Measurements from ENCODE around the gene TMEM116. TPM values are rescaled to one million over a fixed set of nuclear protein-coding genes. Genes with fewer than 3 reads are reported as not detected.

Gene TMEM116
- total RNA-seq, 1 donor: 10.5 TPM

DNA sequence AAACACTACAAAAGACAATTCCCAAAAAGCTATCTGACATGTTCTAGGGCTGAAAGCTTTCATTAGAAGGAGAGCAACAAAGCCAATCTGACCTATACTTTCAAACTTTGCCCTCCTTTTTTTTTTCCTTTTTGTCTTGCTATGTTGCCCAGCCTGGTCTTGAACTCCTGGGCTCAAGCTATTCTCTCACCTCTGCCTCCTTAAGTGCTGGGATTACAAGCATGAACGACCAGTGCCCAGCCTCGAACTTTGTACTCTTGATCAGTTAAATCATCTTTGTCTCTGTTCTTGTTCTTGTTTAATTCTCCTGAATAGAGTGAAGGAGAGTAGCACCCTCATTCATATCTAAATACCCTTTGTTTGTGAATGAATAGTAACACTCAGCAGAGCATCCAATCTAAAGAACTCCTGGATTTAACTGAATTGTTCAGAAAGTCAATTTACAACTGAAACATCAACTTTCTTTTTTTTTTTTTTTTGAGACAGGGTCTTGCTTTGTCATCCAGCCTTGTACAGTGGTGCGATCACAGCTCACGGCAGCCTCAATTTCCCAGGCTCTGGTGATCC is 22.3 kb upstream of the TMEM116 start:
- Histone ChIP-seq H3K27me3 (ENCODE audit: insufficient read depth, low read length) (no peaks in the 10 kb centered on the region), H3K27ac (ENCODE audit: low read depth, low read length) (no peak overlapping the region), H3K4me1 (ENCODE audit: insufficient read depth, low read length) (no peaks in the 10 kb centered on the region), H3K4me3 (ENCODE audit: insufficient read depth, low read length) (no peak overlapping the region), H4K20me1 (ENCODE audit: insufficient read depth, low read length) (no peaks in the 10 kb centered on the region), H3K36me3 (ENCODE audit: insufficient read depth, low read length) (peaks cover 78% of the 10 kb centered on the region), H3K4me2 (ENCODE audit: insufficient read depth, low read length) (no peak overlapping the region), H2AFZ (ENCODE audit: low read length) (no peak overlapping the region), H3K9me3 (ENCODE audit: low read depth, low read length) (no peaks in the 10 kb centered on the region), H3K79me2 (ENCODE audit: insufficient read depth, low read length) (peaks cover 4% of the 10 kb centered on the region)
- TF ChIP-seq CTCF (IDR thresholded peaks at IDR 0.05; ENCODE audit: extremely low read depth, low read depth, low read length): no peak
- no peak for DNase-seq (ENCODE audit: insufficient read length, low spot score, missing footprints)

DNA sequence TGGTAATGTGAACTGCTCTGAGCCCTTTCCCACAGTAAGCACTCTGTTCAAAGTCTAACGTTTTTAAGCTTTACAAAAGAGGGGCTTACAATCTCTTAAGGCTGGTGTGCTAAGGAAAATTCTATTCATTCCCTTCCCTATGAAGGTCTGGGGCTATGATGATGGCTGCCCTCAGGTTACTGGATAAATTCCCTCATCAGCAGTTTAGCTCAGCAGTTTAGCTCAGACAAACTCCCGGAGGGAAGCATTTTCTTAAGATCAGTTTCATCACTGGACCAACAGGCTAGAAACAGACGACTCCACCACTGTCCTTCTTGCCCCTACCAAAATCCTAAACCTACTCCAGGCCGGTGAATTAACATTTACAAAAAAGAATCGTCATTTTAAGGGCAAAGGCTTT is 19.3 kb upstream of the TMEM116 start:
- H3K79me2 ChIP-seq (ENCODE audit: insufficient read depth, low read length): peaks cover 4% of the 10 kb centered on the region
- no peak overlapping the region for H3K4me3 ChIP-seq (ENCODE audit: insufficient read depth, low read length)
- TF ChIP-seq CTCF (IDR thresholded peaks at IDR 0.05; ENCODE audit: extremely low read depth, low read depth, low read length): no peak
- no peak for DNase-seq (ENCODE audit: insufficient read length, low spot score, missing footprints)
- H4K20me1 ChIP-seq (ENCODE audit: insufficient read depth, low read length): no peaks in the 10 kb centered on the region
- no peaks in the 10 kb centered on the region for H3K4me1 ChIP-seq (ENCODE audit: insufficient read depth, low read length)
- peaks cover 67% of the 10 kb centered on the region for H3K36me3 ChIP-seq (ENCODE audit: insufficient read depth, low read length)
- no peak overlapping the region for H2AFZ ChIP-seq (ENCODE audit: low read length)
- no peaks in the 10 kb centered on the region for H3K9me3 ChIP-seq (ENCODE audit: low read depth, low read length)
- no peaks in the 10 kb centered on the region for H3K27me3 ChIP-seq (ENCODE audit: insufficient read depth, low read length)
- H3K4me2 ChIP-seq (ENCODE audit: insufficient read depth, low read length): no peak overlapping the region
- H3K27ac ChIP-seq (ENCODE audit: low read depth, low read length): no peak overlapping the region

DNA sequence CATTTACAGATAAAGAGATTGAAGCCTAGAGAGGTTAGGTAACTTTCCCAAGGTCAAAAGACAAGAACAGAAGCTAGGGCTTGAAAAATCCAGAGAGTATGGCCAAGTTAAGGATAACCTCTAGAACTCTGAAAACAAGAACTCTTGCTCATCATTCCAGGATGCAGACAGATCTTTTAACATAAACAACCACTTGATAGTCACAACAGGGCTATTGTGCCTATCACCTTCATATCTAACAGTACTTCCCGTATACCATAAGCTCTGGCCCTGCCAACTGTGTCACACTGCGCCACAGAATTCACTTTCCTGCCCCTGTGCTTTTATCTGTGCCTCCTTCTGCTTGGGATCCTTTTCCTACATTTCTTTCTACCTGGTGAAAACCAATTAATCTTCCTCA is 18.5 kb upstream of the TMEM116 start:
- Histone ChIP-seq H4K20me1 (ENCODE audit: insufficient read depth, low read length) (no peaks in the 10 kb centered on the region), H3K36me3 (ENCODE audit: insufficient read depth, low read length) (peaks cover 63% of the 10 kb centered on the region), H3K4me3 (ENCODE audit: insufficient read depth, low read length) (no peak overlapping the region)

DNA sequence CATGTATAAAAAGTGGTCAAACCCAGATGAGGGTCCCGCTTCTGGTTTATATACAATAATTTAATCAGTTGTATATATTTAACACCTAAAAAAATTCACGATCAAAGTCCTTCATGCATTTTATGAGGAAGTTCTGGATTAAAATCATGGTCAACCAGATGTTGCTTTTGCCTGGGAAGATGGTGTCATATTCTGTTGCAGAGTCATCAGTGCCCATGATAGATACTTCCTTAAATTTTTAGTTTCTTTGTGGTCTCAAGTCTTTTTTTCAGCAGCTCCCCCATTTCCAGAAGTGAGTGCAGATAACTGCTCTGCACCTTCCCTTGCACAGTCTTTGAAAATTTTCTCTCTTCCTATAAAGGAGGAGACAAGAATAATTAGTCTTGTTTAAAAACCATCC is 16.3 kb upstream of the TMEM116 start:
- H3K27me3 ChIP-seq (ENCODE audit: insufficient read depth, low read length): no peaks in the 10 kb centered on the region
- H2AFZ ChIP-seq (ENCODE audit: low read length): no peak overlapping the region
- no peak overlapping the region for H3K27ac ChIP-seq (ENCODE audit: low read depth, low read length)
- H3K4me2 ChIP-seq (ENCODE audit: insufficient read depth, low read length): no peak overlapping the region
- H3K9me3 ChIP-seq (ENCODE audit: low read depth, low read length): no peaks in the 10 kb centered on the region
- H3K4me3 ChIP-seq (ENCODE audit: insufficient read depth, low read length): no peak overlapping the region
- TF ChIP-seq CTCF (IDR thresholded peaks at IDR 0.05; ENCODE audit: extremely low read depth, low read depth, low read length): no peak
- no peaks in the 10 kb centered on the region for H3K4me1 ChIP-seq (ENCODE audit: insufficient read depth, low read length)
- peaks cover 46% of the 10 kb centered on the region for H3K36me3 ChIP-seq (ENCODE audit: insufficient read depth, low read length)
- H4K20me1 ChIP-seq (ENCODE audit: insufficient read depth, low read length): no peaks in the 10 kb centered on the region
- peaks cover 7% of the 10 kb centered on the region for H3K79me2 ChIP-seq (ENCODE audit: insufficient read depth, low read length)
- no peak for DNase-seq (ENCODE audit: insufficient read length, low spot score, missing footprints)

More for the DNA sequence above, 18.5 kb upstream of the TMEM116 start:
- H3K9me3 ChIP-seq (ENCODE audit: low read depth, low read length): no peaks in the 10 kb centered on the region
- no peak overlapping the region for H3K4me2 ChIP-seq (ENCODE audit: insufficient read depth, low read length)
- TF ChIP-seq CTCF (IDR thresholded peaks at IDR 0.05; ENCODE audit: extremely low read depth, low read depth, low read length): no peak
- no peak overlapping the region for H3K27ac ChIP-seq (ENCODE audit: low read depth, low read length)
- no peaks in the 10 kb centered on the region for H3K4me1 ChIP-seq (ENCODE audit: insufficient read depth, low read length)
- H2AFZ ChIP-seq (ENCODE audit: low read length): no peak overlapping the region
- DNase-seq (ENCODE audit: insufficient read length, low spot score, missing footprints): no peak
- H3K27me3 ChIP-seq (ENCODE audit: insufficient read depth, low read length): no peaks in the 10 kb centered on the region
- H3K79me2 ChIP-seq (ENCODE audit: insufficient read depth, low read length): peaks cover 4% of the 10 kb centered on the region

All from osteoblast (primary cell).